Ovary (tissue), 9 donors: ENCODE results near the gene ATN1. TPM values are rescaled to one million over a fixed set of nuclear protein-coding genes. Genes with fewer than 3 reads are reported as not detected.

Experiments used
- DNase-seq, 5 donors: peaks; one replicate each; pipeline ENCODE4 v3.0.0-alpha.2; 2019 to 2020
- H3K27ac ChIP-seq, 2 donors: fragments of 200-600 bp; one replicate each; pipeline versions ENCODE4 v1.5.1 to v1.8.0; 2019 to 2022
- H3K27me3 ChIP-seq: fragments of 200-600 bp; one replicate; pipeline ENCODE4 v1.8.0; 2022
- H3K36me3 ChIP-seq: fragments of 200-600 bp; sonication (generic); one replicate; pipeline ENCODE4 v1.5.1; 2019
- H3K4me1 ChIP-seq: one replicate; pipeline ENCODE4 v1.8.1; 2013; ENCODE audit warnings: mild to moderate bottlenecking, moderate library complexity; ENCODE audit not compliant: insufficient read depth
- H3K4me3 ChIP-seq: fragments of 200-600 bp; sonication (generic); one replicate; pipeline ENCODE4 v1.5.1; 2017
- H3K9me3 ChIP-seq, 2 donors: fragments of 200-600 bp in 1 of 2; sonication (generic) in 1 of 2; one replicate each; pipeline versions ENCODE4 v1.5.1 to v1.8.1; 2013 to 2019; ENCODE audit warnings: mild to moderate bottlenecking in 1 of 2, moderate library complexity in 1 of 2
- CTCF ChIP-seq, 3 donors: fragments of 450-650 bp in 2 of 3; fragments of 200-600 bp in 1 of 3; IDR thresholded peaks; one replicate each; pipeline versions ENCODE4 v1.5.1 to v1.8.0; 2016 to 2022; ENCODE audit warnings: antibody characterized with exemption in 3 of 3, mild to moderate bottlenecking in 1 of 3
- EP300 ChIP-seq: sonication (generic); formaldehyde crosslinking; IDR thresholded peaks from one replicate; pipeline ENCODE4 v1.6.1; 2017; ENCODE audit warnings: antibody characterized with exemption
- POLR2A ChIP-seq: fragments of 450-650 bp; IDR thresholded peaks from one replicate; pipeline ENCODE4 v1.6.1; 2017; ENCODE audit warnings: antibody characterized with exemption, mild to moderate bottlenecking, moderate library complexity
- WGBS, 3 donors: extraction: QIAGEN DNeasy Blood & Tissue Kit in 1 of 3; methylation state at CpG; one replicate each; pipeline versions ENCODE4 v1.1.5 to v1.1.7; 2013 to 2017; 5-methylcytosine and 5-hydroxymethylcytosine counted together
- intact Hi-C, 4 donors: fragments of 100-400 bp; cut with DNase I; formaldehyde crosslinking; loops; one replicate each; pipeline versions ENCODE4 v1.11.0 to v1.15.1; 2022 to 2023
- polyA plus RNA-seq, 2 donors: library from polyadenylated mRNA; stranded (reverse); fragments of 200-250 nt in 1 of 2; fragments of 350-450 nt in 1 of 2; fragmentation: Illumina TruSeq in 1 of 2; extraction: RNeasy Lipid Tissue Mini Kit (QIAGEN cat#74804) in 1 of 2; gene quantifications; one replicate each; pipeline ENCODE4 v1.2.3, GENCODE V29; 2013 to 2014
- total RNA-seq, 7 donors: library from RNA; depleted of rRNA in 2 of 7; stranded (reverse); fragments of >200 nt in 2 of 7; fragmentation: NEBNext Ultra II Directional in 3 of 7; extraction: Animal tissue kit (Norgen Biotek cat#: 25700) in 3 of 7; gene quantifications; one replicate each; pipeline versions ENCODE4 v1.1.0 to v1.2.4, GENCODE V29; 2016 to 2023
- donor health status: DM: no; HTN: no; CAD: no; lungs with moderate emphysema.
- donor health status: DM: no; HTN: no; CAD: no.
- donor health status: Bipolar disorder and iron deficiency.
- donor health status: DM: yes; HTN: yes; CAD: no.
- donor health status: DM: no; HTN: no; CAD: no.
- donor health status: DM: yes; HTN: yes; CAD: no.

Gene ATN1
- total and polyA plus RNA-seq, 9 donors: 41.6 to 324 (median 197) TPM

- TF ChIP-seq POLR2A: peak; percentile 38
- peak; percentile 5 for TF ChIP-seq EP300
- TF ChIP-seq CTCF (IDR thresholded peaks at IDR 0.05): peak in 1 of 3 donors; percentile 38
- Histone ChIP-seq H3K36me3 (no peaks in the 10 kb centered on the region), H3K4me3 (peak overlapping the region; percentile 74), H3K27me3 (no peaks in the 10 kb centered on the region), H3K9me3 (no peaks in the 10 kb centered on the region), H3K4me1 (peaks cover 20% of the 10 kb centered on the region), H3K27ac (peak overlapping the region; percentile 95 to 99)
- 0 to 4% (median 0%) methylated on average over 8 of the region's 8 CpGs for WGBS, 3 donors
- peak; percentile 84 to 86 (median 85) for DNase-seq
- intact Hi-C loops: loop anchor here in 2 of 4 donors (2.0 to 5.0 kb wide), 2 partner anchors 39 to 53 kb away; partner anchors contain the start of gene SPSB2 (in 1 of the 2)
These were observed 2.0 kb upstream of the ATN1 start for GRCh38 chr12:6925540-6926279.

DNA sequence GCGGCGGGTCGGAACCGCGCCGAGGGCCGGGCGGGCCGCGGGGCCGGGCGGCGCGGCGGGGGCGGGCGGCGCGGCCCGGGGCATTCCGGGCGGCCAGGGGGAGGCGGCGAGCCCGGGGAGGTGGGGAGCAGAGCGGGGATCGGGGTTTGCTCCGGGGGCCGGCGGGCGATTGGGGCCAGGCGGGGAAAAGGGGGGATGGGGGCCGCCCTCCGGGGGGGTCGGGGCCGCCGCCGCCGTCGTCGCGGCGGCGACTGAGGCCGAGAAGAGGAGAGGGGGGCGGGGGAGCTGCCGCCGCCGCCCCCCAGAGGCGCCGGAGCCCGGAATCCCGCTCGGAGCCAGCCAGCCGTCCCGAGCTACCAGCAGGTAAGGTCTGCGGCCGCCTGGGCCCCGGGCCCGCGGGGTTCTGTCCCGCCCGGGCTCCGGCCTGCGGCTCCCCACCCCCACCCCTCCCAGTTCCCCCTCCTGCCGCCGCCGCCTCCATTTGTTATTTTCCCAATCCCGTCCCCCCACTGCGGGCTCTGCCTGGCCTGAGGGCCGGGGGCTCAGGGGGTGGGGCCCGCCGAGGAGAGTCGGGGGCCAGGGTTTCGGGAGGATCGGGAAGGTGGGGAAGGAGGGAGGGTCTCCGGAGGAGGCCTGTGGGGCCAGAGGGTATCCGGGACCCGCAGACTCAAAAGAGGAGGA is 403 bp downstream of the ATN1 start:
- intact Hi-C loops: loop anchor here in 1 of 4 donors (5.0 kb wide), 1 partner anchor 56 kb away; the partner anchor contains the start of gene SPSB2
- Histone ChIP-seq H3K27ac (peak overlapping the region; percentile 95 to 99), H3K4me3 (peak overlapping the region; percentile 74), H3K9me3 (no peaks in the 10 kb centered on the region), H3K4me1 (peaks cover 23% of the 10 kb centered on the region), H3K27me3 (no peaks in the 10 kb centered on the region), H3K36me3 (no peaks in the 10 kb centered on the region)
- peak; percentile 54 to 73 (median 69) for DNase-seq
- TF ChIP-seq CTCF (IDR thresholded peaks at IDR 0.05) (no peak), EP300 (no peak), POLR2A (no peak)
- WGBS, 3 donors: 0 to 1% (median 1%) methylated on average over 15 to 72 of the region's 79 CpGs

DNA sequence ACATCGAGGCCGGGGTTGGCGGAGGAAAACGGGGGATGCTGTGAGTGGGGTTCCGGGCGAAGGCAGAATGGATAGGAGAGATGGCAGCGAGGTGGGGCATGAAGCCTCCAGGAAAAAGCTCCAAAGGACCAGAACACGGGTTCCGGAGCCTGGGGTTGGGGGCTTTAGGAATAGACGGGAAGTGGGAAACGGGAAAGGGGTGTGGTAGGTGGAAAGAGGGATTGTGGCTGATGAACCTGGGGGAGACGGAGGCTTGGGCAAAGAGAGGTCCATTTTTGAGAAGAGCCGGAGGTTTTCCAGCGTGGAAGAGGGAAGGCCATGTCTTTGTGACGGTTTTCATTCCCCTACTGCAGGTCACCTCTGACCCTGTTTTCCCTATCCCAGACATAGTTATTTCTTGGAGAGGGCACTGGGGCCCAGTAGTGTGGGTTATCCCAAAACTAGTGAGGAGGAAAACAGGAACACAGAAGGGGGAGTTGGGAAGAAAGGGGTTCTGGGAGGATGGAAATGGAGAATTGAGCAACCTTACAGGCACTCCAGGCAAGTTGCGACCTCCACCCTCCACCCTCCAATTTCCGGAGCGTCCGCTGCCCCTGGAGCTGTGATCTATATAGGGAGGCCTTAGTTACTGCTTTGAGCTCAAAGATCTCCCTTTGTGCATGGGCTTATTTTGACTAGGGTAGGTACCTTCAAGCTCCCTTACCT is 1.1 kb downstream of the ATN1 start:
- WGBS, 3 donors: 2 to 3% (median 3%) methylated on average over 19 of the region's 19 CpGs
- peaks cover 25% of the 10 kb centered on the region for H3K4me1 ChIP-seq
- DNase-seq: peak in 2 of 5 donors; percentile 31 to 39
- no peaks in the 10 kb centered on the region for H3K27me3 ChIP-seq
- TF ChIP-seq POLR2A: peak; percentile 31
- TF ChIP-seq EP300: no peak
- intact Hi-C loops: loop anchor here in 1 of 4 donors (5.0 kb wide), 1 partner anchor 57 kb away; the partner anchor contains the start of gene SPSB2
- no peaks in the 10 kb centered on the region for H3K9me3 ChIP-seq
- peak overlapping the region; percentile 74 for H3K4me3 ChIP-seq
- no peaks in the 10 kb centered on the region for H3K36me3 ChIP-seq
- peak overlapping the region; percentile 95 to 99 for H3K27ac ChIP-seq

DNA sequence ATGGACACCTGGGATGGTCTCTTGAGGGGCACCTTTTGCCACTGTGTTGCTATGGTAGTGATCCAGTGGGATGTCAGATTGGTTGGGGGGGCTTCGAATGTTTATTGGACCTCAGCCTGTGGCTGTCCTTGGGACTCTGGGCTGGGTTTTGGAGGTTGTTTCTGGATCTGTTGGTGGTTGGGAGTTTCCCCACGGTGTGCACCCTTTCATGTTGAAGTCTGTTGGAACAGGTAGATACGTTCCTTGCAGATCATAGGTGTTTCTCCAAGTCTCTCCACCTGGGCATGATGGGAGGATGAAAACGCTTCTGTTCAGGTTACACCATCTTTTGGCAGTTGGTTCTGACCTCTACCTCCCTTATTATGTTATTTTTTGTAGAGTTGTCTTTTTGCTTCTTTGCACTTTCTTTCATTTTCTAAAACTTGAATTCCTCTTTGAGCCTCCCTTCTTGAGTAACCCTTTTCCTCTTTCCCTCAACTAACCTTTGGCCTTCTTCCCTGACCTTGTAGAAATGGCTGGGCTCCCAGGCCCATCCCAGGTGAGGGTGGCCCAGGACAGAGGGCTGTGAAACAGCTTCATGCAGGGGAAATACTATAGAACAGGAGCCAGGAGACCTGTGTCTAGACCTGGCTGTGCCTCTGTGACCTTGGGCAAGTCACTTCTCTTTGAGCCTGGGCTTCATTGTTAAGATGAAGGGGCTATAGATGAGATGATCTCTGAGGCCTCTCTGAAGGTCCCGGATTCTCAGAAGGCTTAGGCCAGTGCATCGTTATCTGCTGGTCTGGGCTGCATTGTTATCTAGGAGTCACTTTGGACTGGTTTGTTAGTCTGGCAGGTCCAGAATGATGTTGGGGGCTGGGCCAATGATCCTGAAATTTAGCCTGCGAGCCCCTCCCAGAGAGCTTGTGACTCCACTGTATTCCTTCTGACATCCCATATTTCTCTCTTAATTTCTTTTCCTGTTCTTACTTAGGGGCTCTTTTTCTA is 2.0 kb downstream of the ATN1 start:
- intact Hi-C loops: loop anchor here in 1 of 4 donors (5.0 kb wide), 1 partner anchor 57 kb away; the partner anchor contains the start of gene SPSB2
- Histone ChIP-seq H3K27me3 (no peaks in the 10 kb centered on the region), H3K9me3 (no peaks in the 10 kb centered on the region), H3K4me3 (peak overlapping the region; percentile 74), H3K4me1 (peaks cover 23% of the 10 kb centered on the region), H3K36me3 (no peaks in the 10 kb centered on the region), H3K27ac (peak overlapping the region; percentile 95 to 99)
- WGBS, 3 donors: 15 to 21% (median 19%) methylated on average over 7 of the region's 7 CpGs
- TF ChIP-seq CTCF (IDR thresholded peaks at IDR 0.05) (no peak), EP300 (no peak), POLR2A (no peak)
- DNase-seq: peak in 2 of 5 donors; percentile 36 to 40
